ENCODE measurements around the gene IVNS1ABP.
"Not testable (repeated sequence)": the region's sequence is repeated elsewhere in the genome, so short reads cannot be mapped to it uniquely, and the experiment has no call there.

The IVNS1ABP gene

DNA sequence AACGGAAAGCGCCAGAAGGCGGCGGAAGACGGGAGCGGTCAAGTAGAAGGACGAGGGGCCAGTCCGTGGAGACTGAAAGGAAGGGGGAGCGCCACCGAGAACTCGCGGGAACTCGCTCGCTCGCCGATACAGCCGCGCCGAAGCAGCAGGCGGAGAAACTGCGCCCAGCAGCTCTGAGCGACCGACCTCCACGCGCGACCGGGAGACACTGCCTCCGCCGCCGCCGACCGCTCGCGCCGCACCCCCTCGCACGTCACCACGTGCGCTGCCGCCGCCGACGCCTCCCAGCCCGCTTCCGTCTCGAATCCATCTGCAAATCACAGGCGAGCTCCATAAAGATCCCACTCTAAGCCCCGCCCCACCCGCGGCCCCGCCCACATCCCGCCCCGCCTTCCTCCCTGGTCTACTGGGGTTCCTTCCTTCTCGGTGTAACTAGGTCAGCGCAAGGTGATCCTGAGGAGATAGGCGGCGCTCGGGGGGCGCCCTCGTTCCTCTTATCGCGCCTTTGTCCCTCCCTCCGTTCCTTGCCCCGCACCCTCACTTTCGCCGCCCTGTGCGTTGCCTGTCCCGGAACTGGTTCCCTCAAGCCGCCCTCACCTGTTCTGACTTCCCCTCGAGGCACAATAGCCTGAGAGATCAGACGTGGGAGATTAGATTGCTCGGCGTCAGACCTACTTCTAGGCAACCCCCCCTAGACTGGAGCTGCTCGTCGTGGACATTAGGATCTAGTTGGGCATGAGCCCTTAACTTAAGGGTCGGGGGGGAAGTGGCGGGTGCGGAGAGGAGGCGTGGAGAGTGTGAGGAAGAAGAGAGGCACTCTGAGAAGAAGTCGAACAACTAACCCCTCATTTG is at the start of gene IVNS1ABP:
Gene IVNS1ABP, minus strand, starts transcription at position 210 of the 852 bp plus-strand sequence. CDS start 7,750 bp downstream, outside the sequence.
- no peak for FAIRE-seq

GRCh38 chr1:185365951-185366350 is 48.9 kb upstream of the IVNS1ABP start:
- no peak for FAIRE-seq

GRCh38 chr1:185364528-185364927 is 47.5 kb upstream of the IVNS1ABP start:
- not testable (repeated sequence) for FAIRE-seq

GRCh38 chr1:185363205-185363604 is 46.2 kb upstream of the IVNS1ABP start:
- FAIRE-seq, result no peak

- FAIRE-seq, result no peak
These were observed 43.7 kb upstream of the IVNS1ABP start for GRCh38 chr1:185360714-185361113.

DNA sequence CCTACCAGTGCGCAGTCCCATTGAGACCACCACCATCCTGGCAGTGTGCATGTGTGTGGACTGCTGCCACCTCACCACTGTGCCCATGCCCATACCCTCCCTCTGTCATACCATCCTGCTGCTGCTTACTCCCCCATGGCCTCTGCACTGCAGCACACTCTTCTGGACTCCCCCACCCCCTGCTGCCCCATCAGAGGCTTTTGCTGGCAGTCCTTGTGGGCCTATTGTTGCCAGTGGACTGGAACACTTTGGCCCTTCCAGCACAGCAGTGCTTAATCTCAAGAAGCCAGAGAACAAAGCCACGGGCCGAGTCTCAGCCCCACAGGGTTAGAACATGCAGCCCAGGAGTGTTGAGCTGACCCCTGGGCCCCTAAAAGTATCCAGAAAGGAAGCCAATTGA is 41.9 kb upstream of the IVNS1ABP start:
- FAIRE-seq, result no peak

- FAIRE-seq, result no peak
These were observed 38.9 kb upstream of the IVNS1ABP start for GRCh38 chr1:185355947-185356346.

DNA sequence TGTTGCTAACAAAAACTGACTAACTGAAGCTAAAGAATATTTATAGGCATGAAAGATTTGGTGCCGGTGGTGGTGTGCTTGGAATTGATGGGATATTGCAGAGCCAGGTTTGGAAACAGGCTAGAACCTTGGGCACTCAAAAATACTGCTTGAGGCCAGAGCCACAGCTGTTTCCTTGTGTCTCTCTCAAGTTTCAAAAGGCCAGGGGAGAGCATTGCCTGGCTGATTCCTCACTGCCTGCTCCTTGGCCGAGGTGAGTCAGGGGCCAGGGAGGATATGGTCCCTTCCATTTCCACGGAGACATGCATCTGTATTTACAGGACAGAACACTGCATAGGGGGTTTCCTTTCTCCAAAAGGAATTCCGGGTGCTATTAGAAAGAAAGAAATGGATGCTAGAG is 36.1 kb upstream of the IVNS1ABP start:
- no peak for FAIRE-seq

GRCh38 chr1:185351734-185352466 is 34.9 kb upstream of the IVNS1ABP start:
- no peak for FAIRE-seq

- FAIRE-seq, result peak; percentile 33
These were observed 33.0 kb upstream of the IVNS1ABP start for GRCh38 chr1:185350027-185350442.

DNA sequence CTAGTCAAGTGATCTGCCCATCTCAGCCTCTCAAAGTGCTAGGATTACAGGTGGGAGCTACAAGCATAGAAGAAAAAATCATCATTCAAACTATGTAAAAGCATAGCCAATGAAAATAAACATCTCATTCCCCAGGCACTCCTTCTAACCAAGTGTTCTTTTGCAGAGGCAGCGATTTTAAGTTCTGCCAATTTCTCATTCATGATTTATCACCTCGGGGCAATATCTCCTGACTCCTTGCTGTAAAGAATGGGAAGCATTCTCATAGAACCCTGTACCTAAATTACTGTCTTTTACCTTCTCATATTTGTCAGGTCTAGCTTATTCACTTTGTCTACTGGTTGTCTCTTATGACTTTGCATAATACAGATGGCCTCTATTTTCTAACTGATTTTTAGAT is 32.5 kb upstream of the IVNS1ABP start:
- no peak for FAIRE-seq

- FAIRE-seq, result no peak
These were observed 31.9 kb upstream of the IVNS1ABP start for GRCh38 chr1:185348985-185349384.

DNA sequence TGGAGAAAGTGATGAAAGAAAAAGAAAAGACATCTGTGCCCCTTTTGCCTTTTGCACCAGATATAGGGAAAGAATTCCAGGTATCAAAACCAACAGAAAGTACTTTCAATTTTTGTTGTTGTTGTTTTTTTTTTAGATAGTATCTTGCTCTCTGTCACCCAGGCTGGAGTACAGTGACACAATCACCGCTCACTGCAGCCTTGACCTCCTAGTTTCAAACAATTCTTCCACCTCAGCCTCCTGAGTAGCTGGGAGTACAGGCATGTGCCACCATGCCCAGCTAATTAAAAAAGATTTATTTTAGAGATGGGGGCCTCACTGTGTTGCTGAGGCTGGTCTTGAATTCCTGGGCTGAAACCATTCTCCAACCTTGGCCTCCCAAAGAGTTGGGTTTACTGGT is 31.3 kb upstream of the IVNS1ABP start:
- no peak for FAIRE-seq

- no peak for FAIRE-seq
These were observed 29.1 kb upstream of the IVNS1ABP start for GRCh38 chr1:185345913-185346720.

GRCh38 chr1:185343306-185343705 is 26.3 kb upstream of the IVNS1ABP start:
- FAIRE-seq, result no peak

DNA sequence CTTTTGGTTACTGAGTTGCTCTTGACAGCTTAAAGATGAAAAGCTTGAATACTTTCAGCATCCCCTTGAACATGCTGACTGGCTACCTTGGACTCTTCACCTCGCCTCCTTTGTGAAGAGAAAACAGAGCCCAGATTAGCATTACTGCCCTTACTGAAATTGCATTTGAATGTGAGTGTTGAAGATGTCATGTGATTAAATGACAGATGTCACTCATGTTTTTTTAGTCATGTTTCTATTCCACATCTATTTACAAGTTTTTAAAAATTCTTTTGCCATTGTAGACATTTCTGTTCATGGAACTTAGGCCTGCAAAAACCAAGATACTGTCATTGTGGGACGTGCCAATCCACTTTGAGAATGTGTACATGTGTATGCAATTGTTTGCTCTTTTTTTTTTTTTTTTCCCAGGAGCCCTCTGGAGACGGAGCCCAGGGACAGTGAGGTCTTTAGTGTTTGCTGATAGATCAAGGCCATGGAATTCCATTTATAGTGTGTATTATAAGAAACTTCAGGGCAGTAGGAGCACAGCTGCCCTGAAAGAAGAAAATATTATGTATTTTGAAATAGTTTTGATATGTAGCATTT is 25.7 kb upstream of the IVNS1ABP start:
- FAIRE-seq, result no peak

DNA sequence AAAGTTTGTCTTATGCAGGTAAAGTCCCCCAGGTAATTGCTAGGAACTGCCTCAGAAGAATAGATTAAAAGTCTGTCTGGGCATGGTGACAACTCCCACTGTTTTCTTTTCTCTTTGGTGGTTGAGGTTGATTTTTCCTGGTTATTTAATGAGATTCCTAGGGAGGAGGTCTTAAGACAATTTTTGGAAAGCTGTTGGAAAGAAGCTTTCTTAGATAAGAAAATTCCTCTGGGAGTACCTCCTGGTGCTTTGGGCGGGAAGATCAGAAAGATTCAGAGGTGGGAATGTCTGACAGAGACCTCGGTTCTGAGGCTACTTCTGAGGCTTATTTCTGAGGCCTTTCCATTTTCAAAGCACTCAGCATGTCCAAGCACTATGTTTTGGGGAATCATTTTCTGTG is 25.0 kb upstream of the IVNS1ABP start:
- FAIRE-seq, result no peak

DNA sequence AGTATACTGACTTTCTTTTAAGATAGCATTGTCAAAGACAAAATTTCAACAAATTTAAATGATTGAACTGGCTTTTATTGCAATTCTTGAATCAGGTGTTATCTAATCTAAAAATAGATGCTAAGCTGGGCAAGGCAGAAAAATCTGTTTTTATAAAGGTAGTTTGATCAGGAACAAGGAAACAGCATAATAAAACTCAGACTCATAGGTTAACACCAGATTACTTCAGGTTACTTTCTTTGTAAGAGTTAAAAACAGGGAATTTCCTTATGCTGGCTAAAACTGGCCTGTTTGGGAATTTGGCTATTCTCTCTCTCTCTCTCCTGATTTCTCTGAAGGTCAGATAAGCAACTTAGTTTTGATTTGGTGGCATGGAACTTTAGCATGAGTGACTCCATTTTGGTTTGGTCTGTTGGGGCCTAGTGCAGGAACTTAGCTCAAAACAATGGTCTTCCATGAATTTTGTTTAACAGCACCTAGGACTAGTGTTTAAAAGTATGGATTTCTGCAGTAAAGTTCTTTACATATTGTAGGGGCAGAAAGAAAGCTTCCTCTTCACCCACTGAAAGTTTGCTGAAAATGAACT is 24.2 kb upstream of the IVNS1ABP start:
- FAIRE-seq, result no peak

DNA sequence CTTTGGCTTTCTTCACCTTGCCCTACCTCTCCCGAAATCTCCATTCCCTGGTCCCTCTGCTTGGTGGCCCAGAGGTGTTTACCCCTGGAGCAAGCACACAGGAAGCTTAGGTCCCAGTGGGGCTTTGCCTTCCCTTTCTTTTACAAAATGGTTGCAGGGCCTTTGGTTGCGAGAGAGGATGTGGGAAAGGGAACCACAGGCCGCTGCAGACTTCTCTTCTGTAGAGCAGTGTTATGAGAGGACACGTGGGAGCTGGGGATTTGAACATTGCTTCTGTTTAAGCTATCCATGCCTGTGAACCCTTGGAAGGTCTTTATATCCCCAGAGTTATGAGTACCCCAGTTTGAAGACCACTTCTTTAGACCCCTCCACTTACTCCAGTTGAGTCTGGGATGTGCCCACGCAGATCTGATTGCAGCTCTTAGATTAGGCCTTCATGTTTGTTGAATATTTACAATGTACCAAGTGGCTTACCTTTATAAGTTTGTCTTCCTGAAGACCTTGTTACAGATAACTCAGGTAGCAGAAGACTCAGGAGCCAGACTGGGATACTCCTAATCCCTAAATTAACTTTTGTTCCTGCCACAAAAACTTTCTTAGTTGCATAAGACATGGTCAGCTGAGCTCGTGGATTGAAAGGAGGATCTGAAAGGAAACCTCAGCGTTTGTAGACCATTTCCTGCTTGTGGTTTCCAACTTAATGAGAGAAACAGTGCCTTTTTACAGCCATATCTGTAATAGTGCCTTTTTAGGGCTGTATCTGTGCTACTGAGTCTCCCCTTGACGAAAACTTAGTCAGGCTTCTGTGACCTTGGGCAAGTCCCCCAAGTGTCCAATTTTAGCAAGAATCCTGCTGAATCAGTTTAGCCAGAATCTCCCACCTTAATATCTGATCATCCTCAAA is 21.9 kb upstream of the IVNS1ABP start:
- FAIRE-seq, result no peak

DNA sequence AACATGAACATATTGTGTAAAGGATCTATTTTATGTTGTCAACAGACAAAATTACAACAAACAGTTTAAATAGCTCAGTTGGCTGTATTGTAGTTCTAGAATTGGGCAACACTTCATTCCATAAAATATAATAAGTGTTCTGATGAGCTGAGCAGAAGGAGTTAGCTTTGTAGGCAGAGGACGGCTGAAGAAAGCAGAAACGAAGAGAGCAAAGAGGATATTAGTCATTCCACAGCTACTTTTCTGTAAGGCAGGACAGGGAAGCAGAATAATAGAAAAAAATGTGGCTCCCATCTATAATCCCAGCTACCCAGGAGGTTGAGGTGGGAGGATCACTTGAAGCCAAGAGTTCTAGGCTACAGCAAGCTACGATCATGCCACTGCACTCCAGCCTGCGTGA is 20.2 kb upstream of the IVNS1ABP start:
- FAIRE-seq, result no peak

DNA sequence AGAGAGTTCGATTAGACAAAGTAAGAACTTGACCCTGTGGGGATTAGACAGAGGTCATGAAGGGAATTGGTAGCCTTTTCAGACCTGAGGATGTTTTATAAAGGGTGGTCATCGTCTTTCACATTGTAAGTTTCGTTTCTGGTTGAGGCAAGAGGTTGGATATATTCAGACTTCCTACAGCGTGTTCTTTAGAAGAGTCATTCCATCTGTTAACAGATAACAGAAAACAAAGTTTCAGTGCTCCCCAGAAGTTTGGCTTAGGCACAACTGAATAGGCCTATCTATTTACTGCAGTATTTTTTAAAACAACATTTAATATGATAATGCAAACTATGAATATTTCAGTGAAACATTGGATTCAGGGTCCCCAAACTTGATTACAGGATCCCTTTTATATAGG is 17.1 kb upstream of the IVNS1ABP start:
- FAIRE-seq, result no peak

Measured in colon (tissue), 2 donors.